MM.1S (cell line): Measurements from ENCODE around the gene SFT2D3.

Experiments used
- DNase-seq: peaks from one replicate; pipeline ENCODE4 v3.0.0-alpha.2; 2015
- H2AFZ ChIP-seq: fragments of 300-600 bp; sonication (generic); 2 replicates; pipeline ENCODE4 v1.6.0; 2016; ENCODE audit warnings: antibody characterized with exemption, low read length
- H3F3A ChIP-seq: fragments of 300-600 bp; sonication (generic); 2 replicates; pipeline ENCODE4 v1.6.1; 2016; ENCODE audit warnings: mild to moderate bottlenecking, antibody characterized with exemption, low read length, moderate library complexity, mixed read lengths; ENCODE audit not compliant: insufficient read depth
- H3K27ac ChIP-seq: fragments of 300-600 bp; sonication (generic); 2 replicates; pipeline ENCODE4 v1.5.1; 2016; ENCODE audit warnings: mild to moderate bottlenecking, low read length
- H3K27me3 ChIP-seq: fragments of 300-600 bp; sonication (generic); replicated peaks from 2 replicates; pipeline ENCODE4 v1.6.0; 2016; ENCODE audit warnings: low read length; ENCODE audit not compliant: insufficient read depth
- H3K36me3 ChIP-seq: fragments of 300-600 bp; sonication (generic); replicated peaks from 2 replicates; pipeline ENCODE4 v1.6.1; 2016; ENCODE audit warnings: mild to moderate bottlenecking, low read length, mixed read lengths; ENCODE audit not compliant: insufficient read depth
- H3K4me1 ChIP-seq: fragments of 300-600 bp; sonication (generic); 2 replicates; pipeline ENCODE4 v1.6.1; 2016; ENCODE audit warnings: low read length, mixed read lengths
- H3K4me2 ChIP-seq: fragments of 300-600 bp; sonication (generic); 2 replicates; pipeline ENCODE4 v1.6.0; 2016; ENCODE audit warnings: low read depth, low read length
- H3K4me3 ChIP-seq: fragments of 300-600 bp; sonication (generic); 2 replicates; pipeline ENCODE4 v1.5.1; 2016; ENCODE audit warnings: low read length, mixed read lengths
- H3K79me2 ChIP-seq: fragments of 300-600 bp; sonication (generic); 2 replicates; pipeline ENCODE4 v1.6.1; 2016; ENCODE audit warnings: mixed run types, low read length, mixed read lengths
- H3K9ac ChIP-seq: fragments of 300-600 bp; sonication (generic); 2 replicates; pipeline ENCODE4 v1.6.1; 2016; ENCODE audit warnings: low read length, mixed read lengths
- H3K9me2 ChIP-seq: fragments of 300-600 bp; sonication (generic); replicated peaks from 2 replicates; pipeline ENCODE4 v1.6.1; 2016; ENCODE audit warnings: mild to moderate bottlenecking, low read length, mixed read lengths; ENCODE audit not compliant: insufficient read depth
- H3K9me3 ChIP-seq: fragments of 300-600 bp; sonication (generic); replicated peaks from 2 replicates; pipeline ENCODE4 v1.6.1; 2016; ENCODE audit warnings: mild to moderate bottlenecking, low read length, mixed read lengths; ENCODE audit not compliant: insufficient read depth
- H4K20me1 ChIP-seq: fragments of 300-600 bp; sonication (generic); 2 replicates; pipeline ENCODE4 v1.6.1; 2016; ENCODE audit warnings: mild to moderate bottlenecking, low read length, moderate library complexity, mixed read lengths; ENCODE audit not compliant: insufficient read depth
- CTCF ChIP-seq: fragments of 300-600 bp; sonication (generic); IDR thresholded peaks from 2 replicates; pipeline ENCODE4 v1.5.1; 2016; ENCODE audit warnings: antibody characterized with exemption, low read length, mixed read lengths
- EZH2 ChIP-seq: fragments of 300-600 bp; sonication (generic); optimal IDR thresholded peaks from 2 replicates; pipeline ENCODE3; 2017; ENCODE audit warnings: low read depth, mild to moderate bottlenecking, antibody characterized with exemption, low read length, mixed read lengths
- EZH2phosphoT487 ChIP-seq: fragments of 300-600 bp; sonication (generic); IDR thresholded peaks from 2 replicates; pipeline ENCODE4 v1.6.1; 2018; ENCODE audit warnings: antibody characterized with exemption, low read length

The SFT2D3 gene

GRCh38 chr2:127660291-127660578 lies 41.1 kb upstream of the SFT2D3 start:
- H3K27me3 ChIP-seq = peaks cover 8% of the 10 kb centered on the region
- H3K9me3 ChIP-seq = no peaks in the 10 kb centered on the region
- no peak overlapping the region for H3K4me3 ChIP-seq
- no peak overlapping the region for H2AFZ ChIP-seq
- no peaks in the 10 kb centered on the region for H3K79me2 ChIP-seq
- no peaks in the 10 kb centered on the region for H4K20me1 ChIP-seq
- H3K27ac ChIP-seq = no peak overlapping the region
- H3K4me2 ChIP-seq = no peak overlapping the region
- no peak for DNase-seq
- no peaks in the 10 kb centered on the region for H3K4me1 ChIP-seq
- H3F3A ChIP-seq = no peaks in the 10 kb centered on the region
- H3K9ac ChIP-seq = no peak overlapping the region
- no peaks in the 10 kb centered on the region for H3K9me2 ChIP-seq
- no peaks in the 10 kb centered on the region for H3K36me3 ChIP-seq
- TF ChIP-seq EZH2phosphoT487 = no peak
- no peak for TF ChIP-seq CTCF
- TF ChIP-seq EZH2 = no peak

GRCh38 chr2:127661072-127661649 lies 40.1 kb upstream of the SFT2D3 start:
- TF ChIP-seq CTCF (no peak), EZH2 (no peak), EZH2phosphoT487 (no peak)

GRCh38 chr2:127661949-127662510 lies 39.3 kb upstream of the SFT2D3 start:
- H3K9me2 ChIP-seq = no peaks in the 10 kb centered on the region
- H3F3A ChIP-seq = no peaks in the 10 kb centered on the region
- no peaks in the 10 kb centered on the region for H3K79me2 ChIP-seq
- no peaks in the 10 kb centered on the region for H3K36me3 ChIP-seq
- H4K20me1 ChIP-seq = no peaks in the 10 kb centered on the region
- DNase-seq = no peak
- no peak overlapping the region for H3K4me3 ChIP-seq
- H3K27ac ChIP-seq = no peak overlapping the region
- no peak overlapping the region for H3K9ac ChIP-seq
- no peak overlapping the region for H3K4me2 ChIP-seq
- H3K4me1 ChIP-seq = no peaks in the 10 kb centered on the region
- H3K9me3 ChIP-seq = no peaks in the 10 kb centered on the region
- H2AFZ ChIP-seq = no peak overlapping the region
- TF ChIP-seq EZH2phosphoT487 (no peak), EZH2 (no peak), CTCF (no peak)
- H3K27me3 ChIP-seq = peaks cover 5% of the 10 kb centered on the region; the same call in 1 of the 2 replicates

More at GRCh38 chr2:127661072-127661649, 40.1 kb upstream of the SFT2D3 start:
- H3K27ac ChIP-seq = no peak overlapping the region
- H2AFZ ChIP-seq = no peak overlapping the region
- no peak overlapping the region for H3K9ac ChIP-seq
- peaks cover 5% of the 10 kb centered on the region; the same call in 1 of the 2 replicates for H3K27me3 ChIP-seq
- no peaks in the 10 kb centered on the region for H3K79me2 ChIP-seq
- no peak overlapping the region for H3K4me3 ChIP-seq
- no peaks in the 10 kb centered on the region for H3K9me2 ChIP-seq
- H3K4me2 ChIP-seq = no peak overlapping the region
- no peaks in the 10 kb centered on the region for H3F3A ChIP-seq
- no peaks in the 10 kb centered on the region for H4K20me1 ChIP-seq
- H3K4me1 ChIP-seq = no peaks in the 10 kb centered on the region
- no peak for DNase-seq
- no peaks in the 10 kb centered on the region for H3K9me3 ChIP-seq
- H3K36me3 ChIP-seq = no peaks in the 10 kb centered on the region
